Occipital lobe (tissue), 2 donors: ENCODE data around the gene SDF2L1. TPM values are rescaled to one million over a fixed set of nuclear protein-coding genes. Genes with fewer than 3 reads are reported as not detected.

Experiments used
- DNase-seq: peaks from one replicate; lab custom pipeline; 2025; lab: John Stamatoyannopoulos, UW
- total RNA-seq: library from RNA; depleted of rRNA; stranded (reverse); fragments of >200 nt; gene quantifications from one replicate; pipeline ENCODE4 v1.2.3, GENCODE V29; 2014

SDF2L1 gene
- total RNA-seq, 1 donor from 2014 or later = 4.7 TPM

DNA sequence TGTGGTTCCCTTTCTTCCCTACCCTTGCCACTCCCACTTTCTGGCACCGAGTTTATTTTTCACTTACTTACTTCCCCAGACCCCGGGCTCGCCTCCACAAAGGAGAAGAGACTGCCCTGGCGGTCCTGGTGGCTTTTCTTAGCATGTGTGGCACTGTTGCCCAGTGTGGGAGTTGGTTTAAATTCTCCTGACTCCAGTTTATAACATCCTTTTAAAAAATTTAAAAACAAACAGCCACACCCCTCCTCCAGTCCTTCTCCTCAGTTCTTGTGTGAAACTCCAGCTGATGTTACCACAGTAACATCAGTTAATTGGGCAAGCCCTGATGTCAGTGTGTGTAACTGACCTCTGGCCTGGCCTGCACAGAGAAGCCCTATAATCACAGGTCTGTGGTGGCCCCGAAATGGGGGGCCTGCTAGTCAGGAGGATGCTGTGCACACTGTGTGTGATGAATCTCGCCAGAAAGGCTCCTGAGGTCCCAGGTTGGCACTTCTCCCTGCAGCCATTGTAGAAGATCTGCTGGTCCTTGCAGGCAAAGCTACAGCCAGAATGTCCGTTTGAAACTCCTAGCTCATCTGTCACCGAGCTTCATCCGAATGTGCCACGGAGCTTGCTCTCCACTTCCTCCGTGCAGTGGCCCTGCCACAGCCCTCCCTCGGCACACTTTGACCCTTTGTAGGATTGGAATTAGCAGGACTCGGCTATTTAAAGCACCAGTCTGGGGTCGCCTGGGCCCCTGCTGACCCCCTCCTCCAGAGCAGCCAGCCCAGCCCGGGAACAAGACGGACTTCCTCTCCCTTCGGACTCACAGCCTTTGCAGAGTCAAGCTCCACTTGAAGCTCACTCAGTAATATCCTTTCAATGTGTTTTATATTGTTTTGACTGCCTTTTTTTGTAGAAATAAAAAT lies 19.8 kb upstream of the SDF2L1 start:
- no peak for DNase-seq

DNA sequence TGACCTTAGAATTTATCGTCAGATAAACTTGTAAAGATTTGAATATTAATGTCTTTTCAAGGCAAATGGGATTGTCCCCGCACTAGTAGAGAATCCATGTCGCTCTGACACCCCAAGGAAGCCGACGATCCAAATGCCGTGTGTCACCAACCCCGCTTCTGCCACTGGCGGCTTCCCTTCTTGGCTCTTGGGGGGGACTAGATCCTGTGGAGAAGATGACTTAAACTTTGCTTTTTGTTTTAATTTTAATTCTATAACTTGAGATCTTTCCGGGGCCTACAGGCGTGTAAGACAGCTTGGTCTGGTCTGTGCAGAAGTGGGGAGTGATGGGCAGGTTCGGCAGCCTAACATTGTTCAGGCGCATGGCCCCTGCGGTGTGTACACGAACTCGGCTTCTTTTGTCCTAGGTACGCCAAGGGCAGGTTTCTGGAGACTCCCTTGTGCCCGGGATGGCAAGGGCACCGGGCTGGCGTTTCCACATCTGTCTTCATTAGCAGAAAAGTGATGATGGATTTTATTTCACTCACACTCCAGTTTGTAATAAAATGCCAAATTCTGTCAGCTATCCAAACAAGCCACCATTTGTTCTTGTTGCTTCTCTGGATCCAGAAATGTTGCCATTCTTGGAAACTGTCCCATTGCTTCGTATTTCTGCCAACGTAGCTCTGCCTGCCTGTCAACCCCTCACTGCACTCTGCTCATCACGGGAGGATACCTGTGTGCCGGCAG lies 19.0 kb upstream of the SDF2L1 start:
- DNase-seq = no peak

DNA sequence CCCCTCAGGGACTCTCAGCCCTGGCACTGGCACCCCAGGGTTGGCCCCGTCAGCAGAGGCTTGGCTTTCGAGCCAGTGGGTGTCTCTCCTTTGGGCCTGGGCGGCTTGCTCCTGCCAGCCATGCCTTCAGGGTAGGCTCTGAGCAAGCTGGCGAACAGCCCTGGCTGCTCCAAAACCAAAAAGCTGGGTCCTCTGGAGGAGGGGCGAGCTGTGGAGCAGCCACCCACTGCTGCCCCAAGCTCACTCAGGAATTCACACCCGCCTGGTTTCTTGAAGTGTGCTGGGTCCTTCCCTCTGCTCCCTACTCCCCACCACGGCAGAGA lies 18.5 kb upstream of the SDF2L1 start:
- peak; percentile 21 for DNase-seq

DNA sequence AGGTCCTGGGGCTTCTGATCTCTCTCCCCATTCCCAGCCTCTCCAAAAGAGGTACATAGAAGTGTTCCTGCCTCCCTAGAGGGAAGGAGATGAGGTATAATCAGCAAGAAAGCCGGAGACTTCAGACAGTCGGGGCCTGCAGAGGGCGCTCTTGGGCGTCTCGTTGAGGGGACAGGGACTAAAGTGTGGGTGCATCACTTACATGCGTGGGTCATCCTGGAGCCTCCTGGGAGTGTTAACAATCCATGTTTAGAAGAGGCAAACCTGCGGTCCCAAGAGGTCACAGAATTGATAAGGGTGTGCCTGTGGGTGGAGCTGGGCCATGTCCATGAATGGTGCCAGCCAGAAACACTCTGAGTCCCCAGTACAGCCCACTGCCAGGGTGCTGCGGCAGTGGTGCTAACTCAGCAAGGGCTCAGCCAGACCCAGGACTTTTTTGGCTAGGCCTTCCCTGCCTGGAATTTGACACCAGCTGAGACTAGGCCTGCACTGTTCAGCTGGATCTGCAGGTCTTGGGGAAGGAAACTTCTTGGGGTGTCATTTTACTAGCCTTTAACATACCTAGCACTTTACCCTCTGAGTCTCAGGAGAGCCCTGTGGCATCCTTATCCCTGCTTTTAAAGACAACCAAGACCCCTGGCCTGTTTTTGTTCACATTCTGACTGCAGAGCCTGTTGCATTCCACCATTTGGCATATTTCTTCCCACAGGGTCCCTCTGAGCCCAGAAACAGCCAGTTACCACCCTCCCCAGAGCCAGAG lies 17.8 kb upstream of the SDF2L1 start:
- peak; percentile 17 for DNase-seq

DNA sequence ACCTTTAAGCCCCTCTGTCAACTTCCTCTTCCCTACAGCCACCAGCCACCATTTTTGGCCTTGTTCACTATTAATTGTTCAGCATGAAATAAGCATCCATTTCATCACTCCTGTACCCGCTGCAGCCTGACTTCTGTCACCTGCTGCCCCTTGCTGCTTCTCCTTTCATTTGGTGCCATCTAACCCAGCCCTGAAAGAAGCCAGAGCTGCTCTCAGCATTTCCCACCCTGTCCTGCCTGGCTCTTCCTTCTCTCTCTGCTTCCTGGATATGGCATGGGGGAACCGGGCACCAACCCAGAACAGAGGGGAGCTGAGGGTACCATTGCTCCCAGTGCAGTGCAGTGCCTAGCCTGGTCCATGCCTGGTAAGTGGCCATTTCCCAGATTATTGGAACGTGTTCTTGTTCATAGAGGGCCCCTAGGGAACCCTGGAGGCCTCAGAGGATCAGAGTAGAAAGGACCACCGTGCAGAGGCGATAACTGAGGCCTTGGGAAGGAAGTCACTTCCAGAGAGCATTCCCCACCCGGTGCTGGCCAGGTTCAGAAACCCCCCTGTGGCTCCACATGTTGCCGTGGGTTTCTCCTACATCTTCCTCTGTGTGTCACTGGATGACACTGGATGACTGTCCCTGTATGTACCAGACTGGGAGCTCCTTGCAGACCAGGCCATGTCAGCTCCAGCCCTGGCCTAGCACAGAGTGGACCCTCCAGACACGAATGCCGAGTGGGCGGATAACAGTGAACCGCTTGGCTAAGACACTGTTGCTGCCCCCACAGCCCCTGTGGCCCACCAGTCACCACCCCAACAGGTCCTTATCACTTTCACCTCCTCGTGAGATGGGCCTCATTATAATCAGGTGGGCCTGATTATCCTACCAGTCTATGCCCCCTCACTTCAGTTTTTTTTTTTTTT lies 17.0 kb upstream of the SDF2L1 start:
- no peak for DNase-seq

DNA sequence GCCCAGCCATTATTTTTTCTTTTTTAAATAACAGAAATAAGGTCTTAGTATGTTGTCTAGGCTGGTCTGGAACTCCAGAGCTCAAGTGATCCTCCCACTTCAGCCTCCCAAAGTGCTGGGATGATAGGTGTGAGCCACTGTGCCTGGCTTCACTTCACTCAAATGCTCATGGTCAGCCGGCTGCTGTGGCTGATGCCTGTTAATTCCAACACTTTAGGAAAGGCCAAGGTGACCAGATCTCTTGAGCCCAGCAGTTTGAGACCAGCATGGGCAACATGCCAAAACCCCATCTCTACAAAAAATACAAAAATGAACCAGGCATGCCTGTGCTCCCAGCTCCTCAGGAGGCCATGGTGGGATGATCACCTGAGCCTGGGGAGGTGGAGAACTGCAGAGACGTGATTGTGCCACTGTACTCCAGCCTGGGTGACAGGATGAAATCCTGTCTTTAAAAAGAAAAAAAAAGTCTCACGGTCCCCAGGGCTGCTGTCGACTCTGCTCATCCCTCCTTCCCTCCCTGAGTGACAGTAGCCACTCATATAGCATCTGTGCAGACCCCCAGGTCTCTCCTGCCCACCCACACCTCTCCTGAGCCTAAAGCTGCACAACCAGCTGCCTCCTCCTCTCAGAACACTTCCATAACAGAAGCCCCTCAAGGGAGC lies 15.9 kb upstream of the SDF2L1 start:
- DNase-seq = no peak

DNA sequence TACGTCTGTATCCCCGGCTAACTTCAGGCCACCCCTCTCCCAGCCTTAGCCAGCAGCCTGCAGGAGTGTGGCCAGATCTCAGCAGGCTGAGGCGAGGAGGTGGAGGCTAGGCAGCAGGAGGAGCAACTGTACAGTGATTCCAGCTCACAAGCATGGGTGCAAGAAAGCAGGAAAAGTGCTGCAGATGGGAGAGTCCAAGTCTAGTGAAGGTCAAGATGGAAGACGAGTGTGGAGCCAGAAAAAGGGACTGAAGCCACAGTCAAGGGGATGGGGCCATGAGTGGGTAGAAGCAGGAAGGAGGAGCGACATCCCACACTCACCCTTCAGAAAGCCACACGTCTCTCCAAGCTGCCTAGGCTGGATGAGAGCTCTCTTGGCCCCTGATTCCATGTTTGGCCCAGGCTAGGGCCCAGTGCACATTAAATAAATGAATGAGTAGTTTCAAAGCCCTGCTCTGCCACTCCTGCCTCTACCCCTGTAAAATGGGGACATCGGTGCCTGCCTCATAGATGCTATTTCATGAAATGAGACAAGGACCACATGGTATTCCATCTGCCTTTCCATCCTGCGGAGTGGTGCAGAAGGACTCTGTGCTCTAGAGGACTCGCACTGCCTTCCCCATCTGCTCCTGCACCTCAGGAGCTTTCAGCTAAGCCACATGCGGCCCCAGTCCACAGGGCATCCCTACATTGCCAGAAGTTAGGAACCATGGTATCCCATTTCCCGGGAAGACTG lies 15.2 kb upstream of the SDF2L1 start:
- DNase-seq = no peak

DNA sequence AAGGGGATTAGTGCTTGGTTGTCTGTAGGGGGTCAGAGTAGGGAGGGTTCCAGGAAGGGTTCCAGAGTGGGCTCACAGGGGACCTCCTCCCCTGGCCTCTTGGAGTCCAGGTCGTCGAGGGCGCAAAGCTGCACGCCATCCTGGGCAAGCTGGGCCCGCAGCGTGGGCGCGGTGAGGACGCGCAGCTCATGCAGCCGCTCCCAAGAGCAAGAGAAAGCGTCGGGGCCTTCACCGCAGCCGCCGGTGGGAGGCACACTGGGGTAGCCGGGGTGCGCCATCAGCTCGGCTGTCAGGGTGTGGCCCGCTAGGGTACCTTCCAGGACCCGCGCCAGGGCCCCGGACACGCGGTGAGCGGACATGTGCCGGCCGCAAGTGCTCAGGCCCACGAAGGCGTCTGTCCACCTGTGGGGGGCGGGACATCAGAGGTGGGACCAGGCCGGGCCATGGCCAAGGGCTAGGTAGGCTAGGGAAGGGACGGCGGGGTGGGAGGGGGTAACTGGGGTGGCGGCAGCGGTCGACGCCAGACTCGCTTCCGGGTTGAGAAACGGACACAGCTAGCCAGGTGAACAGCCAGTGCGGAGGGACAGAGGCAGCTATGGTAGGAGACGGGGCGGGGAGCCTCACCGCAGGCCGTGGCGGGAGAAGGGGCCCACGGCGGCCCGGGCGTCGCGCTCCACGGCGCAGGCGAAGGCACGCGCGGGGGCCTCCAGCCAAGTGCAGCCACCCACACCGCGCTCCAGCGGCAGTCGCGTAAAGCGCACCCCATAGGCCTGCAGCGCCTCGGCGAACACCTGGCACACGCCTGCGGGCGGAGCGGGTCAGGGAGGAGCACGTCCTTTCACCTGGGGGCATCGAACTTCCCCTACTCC lies 13.5 kb upstream of the SDF2L1 start:
- DNase-seq = no peak

DNA sequence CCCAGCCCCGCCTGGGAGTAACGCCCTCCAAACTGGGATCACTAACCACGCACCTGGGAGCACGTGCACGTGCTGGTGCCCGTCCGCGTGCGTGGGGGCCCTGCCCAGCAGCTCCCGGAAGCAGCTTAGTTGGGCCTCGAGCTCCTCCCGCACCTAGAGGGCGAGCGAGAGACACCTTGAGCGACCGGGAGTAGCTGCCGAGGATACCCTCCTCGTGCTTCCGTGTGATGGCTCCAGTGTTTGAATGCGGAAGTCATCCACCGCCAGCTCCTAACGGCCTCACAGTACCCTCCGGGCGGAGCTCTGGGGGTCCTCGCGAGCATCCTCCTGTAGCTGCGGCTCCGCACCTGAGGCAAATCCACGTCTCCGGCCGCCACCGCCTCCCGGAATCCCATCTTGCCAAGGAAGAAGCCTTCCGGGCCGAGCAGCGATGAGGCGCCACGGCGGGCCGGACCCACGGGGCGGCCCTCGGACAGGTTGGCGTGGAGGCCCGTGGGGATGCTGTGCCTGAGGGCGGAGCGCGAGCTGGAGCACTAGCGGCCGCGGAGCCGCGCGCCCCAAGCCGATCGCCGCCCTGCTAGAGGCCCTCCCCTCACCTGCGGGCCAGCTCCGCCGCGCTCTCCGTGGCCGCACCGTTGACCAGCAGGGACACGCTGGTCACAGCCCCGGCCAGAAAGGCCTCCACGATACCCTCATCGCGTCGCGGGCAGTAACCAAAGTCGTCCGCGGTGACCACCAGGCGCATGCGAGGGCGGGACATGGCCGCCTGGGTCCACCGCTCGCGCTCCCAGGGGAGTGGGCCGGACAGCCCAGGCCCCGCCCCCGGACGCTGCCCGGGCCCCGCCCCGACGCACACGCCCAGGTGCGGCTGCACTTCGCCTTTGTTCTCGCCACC lies 12.6 kb upstream of the SDF2L1 start, which contains the start of gene YDJC:
Gene YDJC, minus strand, starts transcription at position 768 of the 895 bp plus-strand sequence. Its CDS starts 8 bp downstream, at position 760.
- peak; percentile 88 for DNase-seq

DNA sequence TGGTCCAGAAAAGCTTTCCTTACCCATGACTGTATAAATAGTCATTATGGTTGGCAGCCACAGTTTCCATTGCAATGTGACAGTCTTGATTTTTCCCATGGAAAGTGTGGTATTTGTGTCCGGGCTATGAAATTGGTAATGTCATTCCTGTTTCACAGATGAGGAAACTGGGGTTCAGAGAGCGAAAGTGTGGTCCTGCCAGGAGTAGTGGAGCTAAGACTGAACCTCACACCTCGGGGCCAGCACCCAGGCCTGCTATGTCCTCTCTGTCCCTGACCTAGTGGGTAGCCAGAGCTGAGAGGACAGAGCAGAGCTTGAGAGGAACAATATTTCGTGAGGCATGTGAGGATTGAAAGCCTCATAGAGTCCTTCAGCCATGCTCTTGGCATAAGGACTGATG lies 11.1 kb upstream of the SDF2L1 start:
- no peak for DNase-seq

DNA sequence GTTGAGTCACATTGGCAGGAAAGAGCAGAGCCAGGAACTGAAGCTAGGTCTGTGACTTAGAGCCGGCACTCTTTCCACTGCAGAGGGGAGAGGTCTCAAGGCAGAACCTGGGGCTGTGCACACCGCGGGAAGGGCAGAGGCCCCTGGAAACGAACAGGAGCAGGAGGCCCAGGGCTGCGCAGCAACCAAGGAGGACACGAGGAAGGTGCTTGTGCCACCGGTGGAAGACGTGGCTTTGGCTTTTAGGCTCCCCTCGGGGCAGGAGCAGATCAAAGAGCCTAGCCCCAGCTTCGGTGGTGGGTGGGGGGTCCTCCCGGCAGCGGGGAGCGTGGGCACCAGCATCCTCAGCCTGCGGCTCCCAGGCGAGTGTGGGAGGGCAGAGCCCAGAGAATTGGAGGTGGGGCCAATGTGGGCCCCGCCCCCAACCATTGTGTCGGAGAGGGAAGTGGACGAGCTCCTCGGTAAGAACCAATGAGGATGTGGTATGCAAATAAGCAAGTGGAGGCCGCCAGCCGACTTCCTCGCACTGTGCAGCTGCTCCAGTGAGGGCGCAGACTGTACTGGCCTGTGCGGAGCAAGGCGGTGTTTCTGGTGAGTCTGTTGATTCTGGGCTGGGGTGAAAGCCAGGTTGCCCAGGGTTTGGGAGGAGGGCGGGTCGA lies 9.7 kb upstream of the SDF2L1 start, which contains the start of gene CCDC116:
Gene CCDC116, plus strand, starts transcription at position 524 of the 659 bp plus-strand sequence. CDS start 422 bp downstream, outside the sequence.
- no peak for DNase-seq

DNA sequence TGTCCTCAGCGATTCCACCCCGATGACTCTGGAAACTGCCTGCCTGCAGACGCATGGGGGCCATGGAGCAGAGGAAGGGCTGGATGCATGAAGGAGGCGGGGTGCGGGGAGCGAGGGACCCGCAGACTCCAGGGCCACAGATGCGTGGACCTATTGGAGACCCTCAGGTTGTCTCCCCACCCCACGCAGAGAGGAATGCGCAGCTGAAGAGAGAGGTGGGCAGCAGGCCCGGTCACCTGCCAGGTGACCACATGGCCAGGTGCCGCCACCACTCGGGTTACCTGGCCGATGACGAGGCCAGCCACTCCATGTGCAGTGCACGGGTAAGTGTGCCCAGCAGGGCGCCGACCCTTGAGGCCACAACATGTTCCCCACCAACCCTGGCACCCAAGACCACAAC lies 9.2 kb upstream of the SDF2L1 start:
- DNase-seq = no peak

DNA sequence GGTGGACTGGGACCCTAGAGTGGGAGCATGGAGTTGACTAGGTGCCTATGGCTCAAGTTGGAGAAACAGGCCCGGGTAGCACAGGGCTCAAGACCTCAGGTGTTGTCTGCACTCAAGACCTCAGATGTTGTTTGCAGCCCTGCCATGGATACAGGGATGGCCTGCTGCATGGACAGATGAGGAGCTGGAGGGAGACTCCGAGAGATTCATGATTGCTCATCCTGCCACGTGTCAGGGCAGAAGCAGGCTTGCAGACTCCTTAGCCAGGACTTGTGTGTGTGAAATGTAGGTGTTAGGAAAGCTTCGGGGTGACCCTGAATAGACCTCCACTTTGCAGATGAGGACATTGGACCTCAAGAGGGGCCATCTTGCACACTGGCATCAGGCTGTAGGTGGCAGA lies 8.6 kb upstream of the SDF2L1 start:
- DNase-seq = no peak

DNA sequence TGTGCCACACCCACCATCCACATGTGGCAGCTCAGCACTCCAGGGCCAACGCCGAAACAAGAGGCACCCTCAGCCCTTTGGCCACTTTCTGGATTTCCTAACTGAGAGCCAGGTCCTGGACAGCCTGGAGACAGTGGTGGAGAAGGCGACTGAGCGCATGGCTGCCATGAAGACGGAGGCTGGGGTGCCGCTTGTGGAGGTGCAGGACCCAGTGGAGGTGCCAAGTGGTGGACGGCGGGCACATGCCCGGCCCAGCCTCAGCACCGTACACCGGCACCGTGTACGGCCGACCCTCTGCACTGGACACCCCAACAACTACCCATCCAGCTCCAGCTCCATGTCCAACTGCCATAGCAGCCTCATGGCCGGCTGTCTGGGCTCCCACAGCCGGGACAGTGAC lies 8.0 kb upstream of the SDF2L1 start:
- DNase-seq = no peak

DNA sequence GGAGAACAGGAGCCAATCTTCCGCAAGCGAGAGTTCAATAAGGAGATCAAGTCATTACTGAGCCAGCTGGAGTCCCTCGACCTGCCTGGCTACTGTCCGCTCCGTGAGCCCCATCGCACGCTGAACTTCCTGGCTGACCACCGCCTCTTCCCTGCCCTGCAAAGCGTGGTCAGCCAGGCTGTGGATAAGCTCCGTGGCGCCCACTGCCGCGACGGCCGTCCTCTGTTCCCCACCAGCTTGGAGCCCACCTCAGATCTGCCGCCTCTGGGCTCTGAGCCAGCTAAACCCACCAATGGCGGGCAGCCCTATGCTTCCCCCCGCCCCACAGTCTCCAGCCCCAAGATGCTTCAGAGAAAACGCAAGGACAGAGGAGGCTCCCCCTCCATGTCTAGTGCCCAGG lies 7.3 kb upstream of the SDF2L1 start:
- no peak for DNase-seq

DNA sequence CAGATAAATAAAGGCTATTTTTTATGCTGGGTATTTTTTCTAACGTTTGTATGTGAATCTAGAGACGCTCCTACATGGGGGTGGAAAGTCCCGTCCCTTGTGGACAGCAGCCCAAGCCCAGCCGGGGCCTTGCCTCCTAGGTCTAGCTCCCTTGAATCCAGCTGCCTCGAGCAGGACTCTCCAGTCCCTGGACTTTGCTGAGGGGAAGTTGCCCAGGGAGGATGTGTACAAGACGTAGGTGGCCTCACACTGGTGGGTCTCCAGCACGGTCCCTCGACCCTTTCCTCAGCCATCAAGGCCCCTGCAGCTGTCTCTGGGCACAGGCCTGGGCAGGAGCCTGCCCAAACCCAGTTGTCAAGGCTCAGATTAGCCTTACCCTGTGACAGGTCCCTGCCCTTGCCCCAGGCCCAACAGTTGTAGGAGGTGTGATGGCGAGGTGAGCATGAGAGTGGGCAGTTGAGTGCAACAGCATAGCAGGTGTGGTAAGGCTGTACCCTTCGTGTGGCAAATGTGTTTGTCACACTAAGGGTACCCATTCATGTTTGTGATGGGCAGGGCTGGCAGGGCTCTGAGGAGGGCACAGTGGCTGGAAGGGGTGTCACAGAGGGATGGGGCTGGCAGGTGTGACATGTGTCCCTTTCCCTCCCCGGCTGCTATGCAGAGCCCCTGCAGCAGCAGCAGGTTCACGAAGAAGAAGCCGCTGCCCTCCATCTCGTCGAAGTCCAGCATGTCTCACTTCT lies 6.2 kb upstream of the SDF2L1 start:
- DNase-seq = no peak
